A673 (cell line): ENCODE data around the gene MPZL1. TPM values are rescaled to one million over a fixed set of nuclear protein-coding genes. Genes with fewer than 3 reads are reported as not detected.

Experiments used
- BruUV-seq: library from RNA; stranded (reverse); fragments of 400-500 nt; replicated peaks from 2 replicates; lab custom pipeline; 2021; lab: Mats Ljungman, UMichigan
- CTCF ChIA-PET: fragments of 300-600 bp; sonication (Branson Sonifier 250); formaldehyde crosslinking; loops from one replicate; lab custom pipeline; 2022; ENCODE audit warnings: antibody characterized with exemption; lab: Charles Lee
- POLR2A ChIA-PET: fragments of 300-600 bp; sonication (Branson Sonifier 250); formaldehyde crosslinking; loops from one replicate; lab custom pipeline; 2022; ENCODE audit warnings: antibody characterized with exemption; ENCODE audit not compliant: low non-redundant PET; lab: Charles Lee
- DNase-seq: peaks from one replicate; pipeline ENCODE4 v3.0.0-alpha.2; 2015; ENCODE audit warnings: low spot score
- H3K27ac ChIP-seq: fragments of 200-600 bp; sonication (generic); 2 replicates; pipeline ENCODE4 v1.5.1; 2016; ENCODE audit warnings: mixed run types, low read depth, mild to moderate bottlenecking, mixed read lengths, antibody characterized with exemption, low read length; ENCODE audit not compliant: poor library complexity, severe bottlenecking
- H3K27me3 ChIP-seq: fragments of 200-600 bp; sonication (generic); replicated peaks from 2 replicates; pipeline ENCODE4 v1.6.1; 2017; ENCODE audit warnings: mixed run types, low read depth, mild to moderate bottlenecking, mixed read lengths, antibody characterized with exemption, low read length; ENCODE audit not compliant: insufficient read depth, poor library complexity
- H3K36me3 ChIP-seq: fragments of 200-600 bp; sonication (generic); 2 replicates; pipeline ENCODE4 v1.6.1; 2016; ENCODE audit warnings: mixed run types, mild to moderate bottlenecking, mixed read lengths, antibody characterized with exemption, low read length; ENCODE audit not compliant: insufficient read depth, poor library complexity, severe bottlenecking
- H3K4me1 ChIP-seq: fragments of 200-600 bp; sonication (generic); 2 replicates; pipeline ENCODE4 v1.6.1; 2017; ENCODE audit warnings: mixed run types, mild to moderate bottlenecking, mixed read lengths, antibody characterized with exemption, low read length; ENCODE audit not compliant: insufficient read depth, poor library complexity, severe bottlenecking
- H3K4me3 ChIP-seq: fragments of 200-600 bp; sonication (generic); 2 replicates; pipeline ENCODE4 v1.5.1; 2016; ENCODE audit warnings: low read depth, mixed run types, mild to moderate bottlenecking, mixed read lengths, low read length; ENCODE audit not compliant: poor library complexity, severe bottlenecking
- H3K9me3 ChIP-seq: fragments of 200-600 bp; sonication (generic); 2 replicates; pipeline ENCODE4 v1.6.1; 2016; ENCODE audit warnings: mixed run types, low read depth, mild to moderate bottlenecking, mixed read lengths, antibody characterized with exemption, low read length; ENCODE audit not compliant: poor library complexity, severe bottlenecking
- EZH2 ChIP-seq: fragments of 200-600 bp; sonication (generic); IDR thresholded peaks from 2 replicates; pipeline ENCODE4 v1.6.1; 2017; ENCODE audit warnings: borderline replicate concordance, low read depth, mild to moderate bottlenecking, mixed read lengths, antibody characterized with exemption, low read length; ENCODE audit not compliant: poor library complexity, severe bottlenecking
- intact Hi-C: fragments of 100-400 bp; cut with micrococcal nuclease; formaldehyde crosslinking; loops from one replicate; pipeline ENCODE4 v1.10.0; 2022; ENCODE audit not compliant: unreplicated experiment
- total RNA-seq: library from RNA; stranded (reverse); gene quantifications from 2 replicates; pipeline ENCODE4 v1.2.3, GENCODE V29; 2021
- TF ChIP-seq, protein P1 (sequence below): fragments of 300-800, 200-600 bp; sonication (generic); conservative IDR thresholded peaks from 2 replicates; pipeline ENCODE4 v1.5.1; 2017; ENCODE audit warnings: low read depth, mild to moderate bottlenecking, antibody characterized with exemption, low read length, moderate library complexity, mixed read lengths

MPZL1 gene
- total RNA-seq, 1 experiment from 2014 or later, result 87.8 TPM

DNA sequence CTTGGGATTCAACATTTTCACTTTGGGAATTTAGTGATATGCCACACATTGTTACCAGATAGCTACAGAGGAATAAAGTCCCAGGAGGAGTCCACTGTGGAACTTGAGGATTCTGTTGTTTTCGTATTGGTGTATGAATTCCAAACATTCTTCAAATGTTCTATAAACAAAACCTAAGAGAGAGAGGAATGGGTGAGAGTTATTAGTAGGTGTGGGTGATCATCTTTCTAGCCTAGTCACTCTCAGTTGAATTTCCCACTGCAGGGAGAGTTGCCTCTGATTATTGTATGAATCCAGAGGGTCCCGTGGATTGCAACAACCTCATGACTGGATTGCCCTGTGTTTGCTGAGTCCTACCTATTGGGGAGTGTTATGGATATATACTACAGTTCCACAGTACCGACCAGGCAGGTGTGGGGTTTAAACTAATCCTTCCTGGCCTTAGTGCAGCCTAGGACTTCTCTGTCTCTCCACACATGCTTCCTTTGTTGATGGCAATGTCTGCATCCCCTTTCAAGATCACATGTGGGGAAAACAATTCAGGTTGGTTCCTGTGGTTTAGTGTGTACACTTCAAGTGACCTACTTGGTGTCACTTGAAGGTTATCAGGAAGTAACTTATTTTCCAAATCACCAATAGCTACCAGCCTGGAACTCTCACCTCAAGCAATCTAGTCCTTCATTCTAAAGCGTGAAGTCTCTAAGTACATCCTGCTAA is 100.3 kb downstream of the MPZL1 start:
- Histone ChIP-seq H3K4me1 (no peaks in the 10 kb centered on the region), H3K27ac (no peak overlapping the region), H3K36me3 (no peaks in the 10 kb centered on the region), H3K9me3 (no peaks in the 10 kb centered on the region), H3K27me3 (no peaks in the 10 kb centered on the region), H3K4me3 (no peak overlapping the region)
- no TSS peak for BruUV-seq
- no peak for DNase-seq
- ChIA-PET POLR2A (no interaction called here), CTCF (no interaction called here)
- intact Hi-C loops, result no loop called here
- TF ChIP-seq, protein P1, sequence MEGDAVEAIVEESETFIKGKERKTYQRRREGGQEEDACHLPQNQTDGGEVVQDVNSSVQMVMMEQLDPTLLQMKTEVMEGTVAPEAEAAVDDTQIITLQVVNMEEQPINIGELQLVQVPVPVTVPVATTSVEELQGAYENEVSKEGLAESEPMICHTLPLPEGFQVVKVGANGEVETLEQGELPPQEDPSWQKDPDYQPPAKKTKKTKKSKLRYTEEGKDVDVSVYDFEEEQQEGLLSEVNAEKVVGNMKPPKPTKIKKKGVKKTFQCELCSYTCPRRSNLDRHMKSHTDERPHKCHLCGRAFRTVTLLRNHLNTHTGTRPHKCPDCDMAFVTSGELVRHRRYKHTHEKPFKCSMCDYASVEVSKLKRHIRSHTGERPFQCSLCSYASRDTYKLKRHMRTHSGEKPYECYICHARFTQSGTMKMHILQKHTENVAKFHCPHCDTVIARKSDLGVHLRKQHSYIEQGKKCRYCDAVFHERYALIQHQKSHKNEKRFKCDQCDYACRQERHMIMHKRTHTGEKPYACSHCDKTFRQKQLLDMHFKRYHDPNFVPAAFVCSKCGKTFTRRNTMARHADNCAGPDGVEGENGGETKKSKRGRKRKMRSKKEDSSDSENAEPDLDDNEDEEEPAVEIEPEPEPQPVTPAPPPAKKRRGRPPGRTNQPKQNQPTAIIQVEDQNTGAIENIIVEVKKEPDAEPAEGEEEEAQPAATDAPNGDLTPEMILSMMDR, result no peak
- TF ChIP-seq EZH2, result no peak

DNA sequence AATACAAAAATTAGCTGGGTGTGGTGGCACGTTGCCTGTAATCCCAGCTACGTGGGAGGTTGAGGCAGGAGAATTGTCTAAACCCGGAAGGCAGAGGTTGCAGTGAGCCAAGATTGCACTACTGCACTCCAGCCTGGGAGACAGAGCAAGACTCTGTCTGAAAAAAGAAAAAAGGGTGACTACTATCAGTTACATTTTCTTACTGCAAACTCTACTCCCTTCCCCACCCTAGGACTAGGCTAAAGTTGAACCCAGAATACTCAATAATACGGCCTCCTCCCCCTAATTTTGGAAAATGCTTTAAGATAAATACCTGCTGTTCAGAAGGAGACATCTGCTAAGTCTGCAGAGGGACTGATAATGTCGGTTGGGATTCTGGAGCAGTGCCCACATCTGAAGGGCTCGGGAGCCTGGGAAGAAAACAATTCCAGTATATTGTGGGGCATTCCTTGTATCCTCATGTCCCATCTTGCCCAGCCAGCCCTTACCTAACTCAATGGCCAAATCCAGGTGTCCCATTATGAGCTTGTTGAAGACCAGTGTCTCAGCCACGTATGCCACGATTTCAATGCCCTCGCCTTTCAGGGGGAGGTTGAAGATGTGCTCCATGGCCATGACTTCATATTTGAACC is 102.5 kb downstream of the MPZL1 start:
- DNase-seq, result no peak
- H3K4me3 ChIP-seq, result no peak overlapping the region
- no peaks in the 10 kb centered on the region for H3K36me3 ChIP-seq
- intact Hi-C loops, result no loop called here
- no peaks in the 10 kb centered on the region for H3K9me3 ChIP-seq
- no TSS peak for BruUV-seq
- H3K27ac ChIP-seq, result no peak overlapping the region
- CTCF ChIA-PET, result no interaction called here
- no peaks in the 10 kb centered on the region for H3K4me1 ChIP-seq
- POLR2A ChIA-PET, result no interaction called here
- TF ChIP-seq, protein P1, result no peak
- TF ChIP-seq EZH2, result no peak
- no peaks in the 10 kb centered on the region for H3K27me3 ChIP-seq

DNA sequence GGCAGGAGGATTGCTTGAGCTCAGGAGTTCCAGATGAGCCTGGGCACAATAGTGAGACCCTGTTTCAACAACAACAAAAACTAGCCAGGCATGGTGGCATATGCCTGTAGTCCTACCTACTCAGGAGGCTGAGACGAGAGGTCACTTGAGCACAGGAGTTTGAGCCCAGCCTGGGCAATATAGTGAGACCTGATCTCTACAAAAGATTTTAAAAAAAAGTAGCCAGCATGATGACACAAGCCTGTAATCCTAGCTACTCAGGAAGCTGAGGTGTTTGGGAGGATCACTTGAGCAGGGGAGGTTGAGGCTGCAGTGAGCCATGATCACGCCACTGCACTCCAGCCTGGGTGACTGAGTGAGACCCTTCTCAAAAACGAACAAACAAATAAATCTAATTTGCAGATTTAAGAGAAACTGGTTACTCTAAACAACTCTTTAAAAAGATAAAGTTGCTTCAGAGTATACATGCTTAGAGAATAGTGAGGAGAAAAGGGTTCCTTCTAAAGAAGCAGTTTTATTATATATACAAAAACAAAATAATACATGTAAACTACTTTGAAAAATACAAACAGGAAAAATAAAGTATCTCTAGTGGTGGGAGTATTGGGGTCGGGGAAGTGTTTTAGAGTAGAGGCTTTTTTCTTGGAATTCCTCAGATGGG is 103.8 kb downstream of the MPZL1 start:
- no peak for TF ChIP-seq EZH2
- TF ChIP-seq, protein P1, result no peak
- Histone ChIP-seq H3K27me3 (no peaks in the 10 kb centered on the region), H3K36me3 (no peaks in the 10 kb centered on the region), H3K4me3 (no peak overlapping the region), H3K27ac (no peak overlapping the region), H3K9me3 (no peaks in the 10 kb centered on the region), H3K4me1 (no peaks in the 10 kb centered on the region)
- DNase-seq, result no peak
- ChIA-PET POLR2A (no interaction called here), CTCF (no interaction called here)
- no TSS peak for BruUV-seq
- intact Hi-C loops, result no loop called here
